Stomach (tissue), 4 donors: ENCODE results near the gene SHLD2.

Experiments used
- CTCF ChIP-seq, 7 experiments: fragments of 450-650 bp in 4 of 7; fragments of 200-600 bp in 3 of 7; sonication (generic) in 3 of 7; IDR thresholded peaks; one replicate each; pipeline ENCODE4 v1.5.1; 2016 to 2019; ENCODE audit warnings: antibody characterized with exemption in 7 of 7, control low read depth in 2 of 7, mild to moderate bottlenecking in 1 of 7
- EP300 ChIP-seq: sonication (generic); formaldehyde crosslinking; IDR thresholded peaks from one replicate; pipeline ENCODE4 v1.6.1; 2017; ENCODE audit warnings: antibody characterized with exemption
- POLR2A ChIP-seq, 4 donors: fragments of 450-650 bp; IDR thresholded peaks; one replicate each; pipeline ENCODE4 v1.6.1; 2016; ENCODE audit warnings: antibody characterized with exemption in 4 of 4, control low read depth in 2 of 4, mild to moderate bottlenecking in 1 of 4, moderate library complexity in 1 of 4
- POLR2AphosphoS5 ChIP-seq, 3 donors: sonication (generic); formaldehyde crosslinking; IDR thresholded peaks; one replicate each; pipeline ENCODE4 v1.6.1; 2016; ENCODE audit warnings: antibody characterized with exemption in 3 of 3

GRCh38 chr10:87054373-87055295 lies 40.4 kb upstream of the SHLD2 start:
- TF ChIP-seq CTCF (IDR thresholded peaks at IDR 0.05) (no peak), EP300 (no peak), POLR2AphosphoS5 (IDR thresholded peaks at IDR 0.05) (no peak), POLR2A (IDR thresholded peaks at IDR 0.05) (no peak)
